ENCODE results near the gene PLEK2. TPM values are rescaled to one million over a fixed set of nuclear protein-coding genes. Genes with fewer than 3 reads are reported as not detected.

The PLEK2 gene
- total and polyA plus RNA-seq, 2 of the 13 experiments (the other 11 are each of a cell fraction or from before 2014, with no cell fraction given): 0.26 to 1.5 TPM

GRCh38 chr14:67461341-67461985 is 49.5 kb upstream of the PLEK2 start:
- intact Hi-C loops (cut with micrococcal nuclease; ENCODE audit: unreplicated experiment) (no loop called here), in situ Hi-C loops (cut with HindIII; ENCODE audit: extremely low pct_ligation_motif_present, low pct_unique_long_range_greater_than_20kb) (no loop called here)
- Histone ChIP-seq H3K9me3 (ENCODE audit: low read length) (no peaks in the 10 kb centered on the region), H3K27me3 (ENCODE audit: control insufficient read depth in 1 of 2, insufficient read depth in 2 of 2, low read length in 2 of 2) (peaks cover 1 to 17% of the 10 kb centered on the region in 2 experiments; a peak in 3 of 5 replicates), H3K27ac (ENCODE audit: extremely low read length, insufficient read depth, low read length) (no peak overlapping the region), H2AFZ (ENCODE audit: low read length) (no peak overlapping the region), H3K9ac (ENCODE audit: insufficient read depth, low read depth, low read length) (no peak overlapping the region), H3K4me2 (ENCODE audit: low read depth, low read length) (no peak overlapping the region), H3K36me3 (replicated peaks in 1 of 2; ENCODE audit: control insufficient read depth in 1 of 2, insufficient read depth in 2 of 2, low read length in 2 of 2) (no peaks in the 10 kb centered on the region), H3K4me1 (ENCODE audit: insufficient read depth, low read length) (no peaks in the 10 kb centered on the region), H3K4me3 (replicated peaks in 1 of 3; ENCODE audit: insufficient read depth in 1 of 3, low read depth in 2 of 3, low read length in 3 of 3) (no peak overlapping the region), H4K20me1 (ENCODE audit: insufficient read depth, low read length) (no peaks in the 10 kb centered on the region), H3K79me2 (ENCODE audit: insufficient read depth, low read length) (no peaks in the 10 kb centered on the region)
- BruUV-seq (replicated peaks): no TSS peak
- WGBS (ENCODE audit: low lambda C conversion rate): 4% methylated on average over 3 of the region's 3 CpGs
- ATAC-seq (no peak), DNase-seq (ENCODE audit: low spot score) (no peak), FAIRE-seq (no peak)
- peak; percentile 43; the same call in 1 of the 2 replicates for TF ChIP-seq MAFF (IDR thresholded peaks at IDR 0.05; ENCODE audit: low read depth, low read length)
- no peak for TF ChIP-seq MBD4 (IDR thresholded peaks at IDR 0.05; ENCODE audit: borderline replicate concordance, low read length)
- TF ChIP-seq MAFK (conservative IDR thresholded peaks at IDR 0.05 in 1 of 2, IDR thresholded peaks at IDR 0.05 in 1 of 2; ENCODE audit: low read length in 2 of 2): peak in 1 of 2 experiments; percentile 47; a peak in 2 of 4 replicates
- TF ChIP-seq ZFYVE20 (CRISPR knock-in tag; IDR thresholded peaks at IDR 0.05; ENCODE audit: borderline replicate concordance, low read depth): no peak
- POLR2A ChIA-PET: no interaction called here
- CTCF ChIA-PET (ENCODE audit: low intra/inter-chr PET ratio, low total read pairs): no interaction called here

GRCh38 chr14:67459336-67459735 is 47.4 kb upstream of the PLEK2 start:
- in situ Hi-C loops (cut with HindIII; ENCODE audit: extremely low pct_ligation_motif_present, low pct_unique_long_range_greater_than_20kb): no loop called here
- no peaks in the 10 kb centered on the region for H3K36me3 ChIP-seq (replicated peaks in 1 of 2; ENCODE audit: control insufficient read depth in 1 of 2, insufficient read depth in 2 of 2, low read length in 2 of 2)
- H3K9me3 ChIP-seq (ENCODE audit: low read length): no peaks in the 10 kb centered on the region
- no TSS peak for BruUV-seq (replicated peaks)
- FAIRE-seq: no peak
- DNase-seq (ENCODE audit: low spot score): no peak
- POLR2A ChIA-PET: no interaction called here
- no peak for ATAC-seq
- no peak for TF ChIP-seq SP2 (CRISPR knock-in tag; IDR thresholded peaks at IDR 0.05)
- TF ChIP-seq TCF12 (IDR thresholded peaks at IDR 0.05): no peak
- no peak for TF ChIP-seq TCF12 (CRISPR knock-in tag; IDR thresholded peaks at IDR 0.05)
- no peak for TF ChIP-seq SMAD1 (CRISPR knock-in tag; IDR thresholded peaks at IDR 0.05; ENCODE audit: borderline replicate concordance, low read depth)
- TF ChIP-seq ZFP36L2 (CRISPR knock-in tag; IDR thresholded peaks at IDR 0.05): no peak
- TF ChIP-seq POGK (CRISPR knock-in tag; conservative IDR thresholded peaks at IDR 0.05): no peak
- CTCF ChIA-PET (ENCODE audit: low intra/inter-chr PET ratio, low total read pairs): no interaction called here
- H3K4me1 ChIP-seq (ENCODE audit: insufficient read depth, low read length): no peaks in the 10 kb centered on the region
- H3K27me3 ChIP-seq (ENCODE audit: control insufficient read depth in 1 of 2, insufficient read depth in 2 of 2, low read length in 2 of 2): peaks cover 0 to 1% of the 10 kb centered on the region in 2 experiments; a peak in 1 of 5 replicates
- intact Hi-C loops (cut with micrococcal nuclease; ENCODE audit: unreplicated experiment): no loop called here
- H3K27ac ChIP-seq (ENCODE audit: extremely low read length, insufficient read depth, low read length): no peak overlapping the region
- no peak overlapping the region for H3K4me2 ChIP-seq (ENCODE audit: low read depth, low read length)
- no peak overlapping the region for H2AFZ ChIP-seq (ENCODE audit: low read length)
- no peak overlapping the region for H3K9ac ChIP-seq (ENCODE audit: insufficient read depth, low read depth, low read length)
- 51% methylated on average over 5 of the region's 5 CpGs for WGBS (ENCODE audit: low lambda C conversion rate)
- no peaks in the 10 kb centered on the region for H4K20me1 ChIP-seq (ENCODE audit: insufficient read depth, low read length)
- H3K79me2 ChIP-seq (ENCODE audit: insufficient read depth, low read length): no peaks in the 10 kb centered on the region
- H3K4me3 ChIP-seq (replicated peaks in 1 of 3; ENCODE audit: insufficient read depth in 1 of 3, low read depth in 2 of 3, low read length in 3 of 3): no peak overlapping the region
